ENCODE results near the gene RNASEH2B.

RNASEH2B gene

DNA sequence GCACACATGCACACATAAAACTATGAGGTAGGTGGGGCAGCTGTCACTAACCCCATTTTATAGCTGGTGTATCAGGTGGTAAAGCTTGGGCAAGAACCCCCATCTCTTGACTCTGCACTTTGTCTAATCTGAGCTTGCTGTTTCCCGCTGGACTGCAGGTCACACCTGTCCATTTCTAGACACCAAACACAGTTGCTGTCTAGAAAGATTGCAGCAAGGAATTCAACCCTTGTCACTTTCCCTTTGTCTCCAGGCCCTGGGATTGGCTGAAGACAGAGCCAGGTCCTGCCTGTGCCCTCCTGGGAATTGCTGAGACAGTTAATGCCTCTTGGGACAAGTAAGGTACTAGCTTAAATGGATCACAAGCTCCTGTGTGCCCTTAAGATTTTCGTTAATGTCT is 83.8 kb downstream of the RNASEH2B start:
- H4K8ac ChIP-seq (ENCODE audit: low read depth, low read length), result no peak overlapping the region
- H3K4me3 ChIP-seq (ENCODE audit: low read length), result no peak overlapping the region
- H2BK5ac ChIP-seq (ENCODE audit: low read length), result no peak overlapping the region
- H3K27me3 ChIP-seq (ENCODE audit: insufficient read depth, low read length, poor library complexity), result no peaks in the 10 kb centered on the region
- no peak for DNase-seq
- H2BK15ac ChIP-seq (replicated peaks; ENCODE audit: low read depth), result no peak overlapping the region
- H2BK120ac ChIP-seq (ENCODE audit: low read depth, low read length), result no peak overlapping the region
- no peaks in the 10 kb centered on the region for H3K36me3 ChIP-seq (ENCODE audit: control insufficient read depth, insufficient read depth, low read length)
- H3K18ac ChIP-seq (ENCODE audit: low read length), result no peak overlapping the region
- no peaks in the 10 kb centered on the region for H3K79me2 ChIP-seq (ENCODE audit: control insufficient read depth, insufficient read depth, low read length)
- peaks cover 6% of the 10 kb centered on the region for H3K4me1 ChIP-seq (ENCODE audit: control insufficient read depth, low read depth, low read length)
- H2AK5ac ChIP-seq (ENCODE audit: low read length), result no peak overlapping the region
- H3K23ac ChIP-seq (ENCODE audit: low read length), result no peak overlapping the region
- WGBS (ENCODE audit: extremely low coverage, insufficient coverage, low lambda C conversion rate), result no CpG with 5 or more reads among the region's 2 CpGs
- no peak overlapping the region for H3K56ac ChIP-seq (ENCODE audit: low read length)
- H3K4ac ChIP-seq (ENCODE audit: low read depth, low read length), result no peak overlapping the region
- no peak overlapping the region for H3K27ac ChIP-seq (ENCODE audit: low read depth, low read length)
- H3K4me2 ChIP-seq (ENCODE audit: low read length), result no peak overlapping the region
- H4K5ac ChIP-seq (ENCODE audit: low read length), result no peak overlapping the region
- H3K9ac ChIP-seq (ENCODE audit: low read length), result no peak overlapping the region
- H3K79me1 ChIP-seq (ENCODE audit: low read length), result no peaks in the 10 kb centered on the region

DNA sequence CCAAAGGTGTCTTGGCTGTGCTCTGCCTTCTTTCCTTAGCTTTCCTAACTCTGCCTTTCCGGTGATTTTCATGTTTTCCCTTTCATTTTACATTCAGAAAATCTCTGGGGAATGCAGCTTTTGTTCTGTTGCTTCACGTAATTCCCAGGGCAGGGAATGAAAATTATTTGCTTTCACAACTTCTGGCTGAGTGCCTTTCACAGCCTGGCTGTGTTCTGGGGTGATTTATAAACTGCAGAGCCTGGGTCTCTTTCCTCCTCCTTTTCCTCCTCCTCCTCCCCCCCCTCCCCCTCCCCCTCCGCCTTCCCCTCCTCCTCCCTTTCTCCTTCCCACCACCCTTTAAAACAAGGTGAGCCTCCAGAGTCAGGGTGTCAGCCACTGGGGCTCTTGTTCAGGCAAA is 84.3 kb downstream of the RNASEH2B start:
- no peak overlapping the region for H4K5ac ChIP-seq (ENCODE audit: low read length)
- no peak overlapping the region for H3K4me3 ChIP-seq (ENCODE audit: low read length)
- peaks cover 6% of the 10 kb centered on the region for H3K4me1 ChIP-seq (ENCODE audit: control insufficient read depth, low read depth, low read length)
- no peaks in the 10 kb centered on the region for H3K36me3 ChIP-seq (ENCODE audit: control insufficient read depth, insufficient read depth, low read length)
- no peak overlapping the region for H3K18ac ChIP-seq (ENCODE audit: low read length)
- no peaks in the 10 kb centered on the region for H3K79me1 ChIP-seq (ENCODE audit: low read length)
- no peak overlapping the region for H4K8ac ChIP-seq (ENCODE audit: low read depth, low read length)
- no peak overlapping the region for H3K4ac ChIP-seq (ENCODE audit: low read depth, low read length)
- H3K4me2 ChIP-seq (ENCODE audit: low read length), result no peak overlapping the region
- H2BK120ac ChIP-seq (ENCODE audit: low read depth, low read length), result no peak overlapping the region
- no peak overlapping the region for H2BK15ac ChIP-seq (replicated peaks; ENCODE audit: low read depth)
- DNase-seq, result no peak
- H2AK5ac ChIP-seq (ENCODE audit: low read length), result no peak overlapping the region
- H3K56ac ChIP-seq (ENCODE audit: low read length), result no peak overlapping the region
- H2BK5ac ChIP-seq (ENCODE audit: low read length), result no peak overlapping the region
- WGBS (ENCODE audit: extremely low coverage, insufficient coverage, low lambda C conversion rate), result no CpG with 5 or more reads among the region's 3 CpGs
- H3K27ac ChIP-seq (ENCODE audit: low read depth, low read length), result no peak overlapping the region
- H3K23ac ChIP-seq (ENCODE audit: low read length), result no peak overlapping the region
- no peak overlapping the region for H3K9ac ChIP-seq (ENCODE audit: low read length)
- no peaks in the 10 kb centered on the region for H3K79me2 ChIP-seq (ENCODE audit: control insufficient read depth, insufficient read depth, low read length)
- no peaks in the 10 kb centered on the region for H3K27me3 ChIP-seq (ENCODE audit: insufficient read depth, low read length, poor library complexity)

DNA sequence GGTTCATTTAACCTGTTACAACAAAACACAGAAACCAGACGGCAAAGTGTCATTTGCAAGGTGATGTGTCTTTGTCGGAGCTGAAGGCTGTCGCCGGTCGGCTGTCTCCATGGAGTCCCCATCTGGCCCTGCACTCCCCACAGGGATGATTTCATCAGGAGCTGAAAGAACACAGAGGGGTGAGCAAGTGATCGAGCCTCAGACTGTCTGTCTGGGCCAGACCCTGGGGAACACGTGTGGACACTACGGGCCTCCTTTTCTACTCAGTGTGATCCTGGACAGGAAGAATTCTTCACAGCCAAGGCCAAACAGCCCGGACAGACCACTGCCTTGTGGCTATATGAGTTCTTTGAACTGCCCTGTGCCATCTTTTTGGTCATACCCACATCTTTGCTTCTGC is 85.1 kb downstream of the RNASEH2B start:
- H3K79me1 ChIP-seq (ENCODE audit: low read length), result no peaks in the 10 kb centered on the region
- no peaks in the 10 kb centered on the region for H3K79me2 ChIP-seq (ENCODE audit: control insufficient read depth, insufficient read depth, low read length)
- no peak for DNase-seq
- H3K27me3 ChIP-seq (ENCODE audit: insufficient read depth, low read length, poor library complexity), result no peaks in the 10 kb centered on the region
- no peak overlapping the region for H2AK5ac ChIP-seq (ENCODE audit: low read length)
- H3K4me2 ChIP-seq (ENCODE audit: low read length), result no peak overlapping the region
- peaks cover 6% of the 10 kb centered on the region for H3K4me1 ChIP-seq (ENCODE audit: control insufficient read depth, low read depth, low read length)
- no peak overlapping the region for H2BK5ac ChIP-seq (ENCODE audit: low read length)
- no peaks in the 10 kb centered on the region for H3K36me3 ChIP-seq (ENCODE audit: control insufficient read depth, insufficient read depth, low read length)
- H3K4ac ChIP-seq (ENCODE audit: low read depth, low read length), result no peak overlapping the region
- no peak overlapping the region for H3K27ac ChIP-seq (ENCODE audit: low read depth, low read length)
- no peak overlapping the region for H3K18ac ChIP-seq (ENCODE audit: low read length)
- no peak overlapping the region for H4K8ac ChIP-seq (ENCODE audit: low read depth, low read length)
- no peak overlapping the region for H3K9ac ChIP-seq (ENCODE audit: low read length)
- H2BK15ac ChIP-seq (replicated peaks; ENCODE audit: low read depth), result no peak overlapping the region
- WGBS (ENCODE audit: extremely low coverage, insufficient coverage, low lambda C conversion rate), result no CpG with 5 or more reads among the region's 9 CpGs
- H3K4me3 ChIP-seq (ENCODE audit: low read length), result no peak overlapping the region
- no peak overlapping the region for H3K56ac ChIP-seq (ENCODE audit: low read length)
- H3K23ac ChIP-seq (ENCODE audit: low read length), result no peak overlapping the region
- H4K5ac ChIP-seq (ENCODE audit: low read length), result no peak overlapping the region
- no peak overlapping the region for H2BK120ac ChIP-seq (ENCODE audit: low read depth, low read length)

DNA sequence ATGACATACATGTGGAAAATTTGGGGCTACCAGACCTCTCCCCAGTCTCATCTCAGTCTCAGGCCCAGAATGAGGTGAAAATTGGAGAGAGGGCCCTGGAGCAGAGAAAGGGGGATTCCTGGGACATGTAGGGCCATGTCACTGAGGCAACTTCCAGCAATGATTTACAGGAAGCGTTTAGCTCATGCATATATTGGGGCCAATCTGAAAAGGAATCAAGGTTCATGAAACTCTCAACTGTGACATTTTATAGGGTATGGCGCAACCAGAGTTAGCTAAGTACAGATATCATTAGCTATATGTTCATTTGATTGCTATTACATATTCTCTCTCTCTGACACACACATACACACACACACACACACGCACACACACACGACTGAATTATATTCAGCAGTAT is 86.3 kb downstream of the RNASEH2B start:
- no peak overlapping the region for H3K23ac ChIP-seq (ENCODE audit: low read length)

DNA sequence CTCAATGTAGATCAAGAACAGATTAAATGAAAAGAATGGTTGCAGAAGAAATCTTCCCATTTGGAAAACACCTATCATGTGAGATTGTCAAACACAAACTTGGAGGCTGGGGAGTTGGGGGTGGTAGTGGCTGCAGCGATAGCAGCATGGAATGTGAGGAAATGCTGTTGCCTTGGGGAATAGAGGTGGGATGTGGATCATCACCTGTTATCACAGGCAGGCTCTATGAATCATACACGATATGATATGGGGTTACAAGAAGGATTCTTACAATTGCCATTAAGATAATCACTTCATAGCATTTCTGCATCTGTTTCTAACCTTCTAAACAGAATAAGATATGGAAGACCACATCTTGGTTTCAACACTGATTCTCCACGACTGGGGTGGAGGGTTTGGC is 88.7 kb downstream of the RNASEH2B start:
- no peak overlapping the region for H3K27ac ChIP-seq (ENCODE audit: low read depth, low read length)
- H3K23ac ChIP-seq (ENCODE audit: low read length), result no peak overlapping the region
- no peak overlapping the region for H3K4me3 ChIP-seq (ENCODE audit: low read length)
- no peak overlapping the region for H3K4ac ChIP-seq (ENCODE audit: low read depth, low read length)
- peak; percentile 28 for DNase-seq
- H4K5ac ChIP-seq (ENCODE audit: low read length), result no peak overlapping the region
- no peak overlapping the region for H3K56ac ChIP-seq (ENCODE audit: low read length)
- H3K18ac ChIP-seq (ENCODE audit: low read length), result no peak overlapping the region
- no peaks in the 10 kb centered on the region for H3K79me2 ChIP-seq (ENCODE audit: control insufficient read depth, insufficient read depth, low read length)
- no peaks in the 10 kb centered on the region for H3K27me3 ChIP-seq (ENCODE audit: insufficient read depth, low read length, poor library complexity)
- H2AK5ac ChIP-seq (ENCODE audit: low read length), result no peak overlapping the region
- H2BK15ac ChIP-seq (replicated peaks; ENCODE audit: low read depth), result no peak overlapping the region
- H3K36me3 ChIP-seq (ENCODE audit: control insufficient read depth, insufficient read depth, low read length), result no peaks in the 10 kb centered on the region
- no peak overlapping the region for H3K4me2 ChIP-seq (ENCODE audit: low read length)
- H2BK5ac ChIP-seq (ENCODE audit: low read length), result no peak overlapping the region
- WGBS (ENCODE audit: extremely low coverage, insufficient coverage, low lambda C conversion rate), result no CpG with 5 or more reads among the region's 3 CpGs
- H3K4me1 ChIP-seq (ENCODE audit: control insufficient read depth, low read depth, low read length), result no peaks in the 10 kb centered on the region
- no peak overlapping the region for H2BK120ac ChIP-seq (ENCODE audit: low read depth, low read length)
- H3K79me1 ChIP-seq (ENCODE audit: low read length), result no peaks in the 10 kb centered on the region
- H4K8ac ChIP-seq (ENCODE audit: low read depth, low read length), result no peak overlapping the region
- H3K9ac ChIP-seq (ENCODE audit: low read length), result no peak overlapping the region

More for the DNA sequence above, 86.3 kb downstream of the RNASEH2B start:
- peak overlapping the region; percentile 23 for H4K5ac ChIP-seq (ENCODE audit: low read length)
- no peak overlapping the region for H2BK5ac ChIP-seq (ENCODE audit: low read length)
- H2AK5ac ChIP-seq (ENCODE audit: low read length), result no peak overlapping the region
- H3K79me2 ChIP-seq (ENCODE audit: control insufficient read depth, insufficient read depth, low read length), result no peaks in the 10 kb centered on the region
- no peak overlapping the region for H3K18ac ChIP-seq (ENCODE audit: low read length)
- DNase-seq, result no peak
- H3K36me3 ChIP-seq (ENCODE audit: control insufficient read depth, insufficient read depth, low read length), result no peaks in the 10 kb centered on the region
- no peak overlapping the region for H3K4me2 ChIP-seq (ENCODE audit: low read length)
- no peak overlapping the region for H3K4ac ChIP-seq (ENCODE audit: low read depth, low read length)
- no peak overlapping the region for H3K9ac ChIP-seq (ENCODE audit: low read length)
- no peak overlapping the region for H2BK120ac ChIP-seq (ENCODE audit: low read depth, low read length)
- no peaks in the 10 kb centered on the region for H3K27me3 ChIP-seq (ENCODE audit: insufficient read depth, low read length, poor library complexity)
- H3K4me1 ChIP-seq (ENCODE audit: control insufficient read depth, low read depth, low read length), result no peaks in the 10 kb centered on the region
- H4K8ac ChIP-seq (ENCODE audit: low read depth, low read length), result no peak overlapping the region
- H3K4me3 ChIP-seq (ENCODE audit: low read length), result no peak overlapping the region
- no peak overlapping the region for H3K27ac ChIP-seq (ENCODE audit: low read depth, low read length)
- no peak overlapping the region for H2BK15ac ChIP-seq (replicated peaks; ENCODE audit: low read depth)
- H3K79me1 ChIP-seq (ENCODE audit: low read length), result no peaks in the 10 kb centered on the region
- no CpG with 5 or more reads among the region's 4 CpGs for WGBS (ENCODE audit: extremely low coverage, insufficient coverage, low lambda C conversion rate)
- no peak overlapping the region for H3K56ac ChIP-seq (ENCODE audit: low read length)

DNA sequence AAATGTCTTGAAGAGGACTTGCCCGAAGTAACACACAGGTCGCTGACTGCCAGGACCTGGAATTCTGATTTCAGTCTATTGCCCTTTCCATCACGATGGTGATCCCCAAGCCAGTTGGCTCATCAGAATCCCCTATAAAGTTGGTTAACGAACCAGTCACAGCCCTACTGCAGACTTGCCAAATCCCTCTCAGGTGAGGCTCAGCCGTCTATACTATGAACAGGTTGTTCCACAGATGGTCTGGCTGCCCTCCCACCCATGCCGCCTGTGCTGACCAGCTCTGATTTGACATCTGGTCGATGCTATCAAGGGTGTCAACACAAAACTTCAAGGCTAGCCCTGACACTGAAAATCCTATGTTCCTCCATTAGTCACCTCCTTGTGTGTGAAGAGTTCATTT is 90.0 kb downstream of the RNASEH2B start:
- Histone ChIP-seq H3K56ac (ENCODE audit: low read length) (no peak overlapping the region), H3K4ac (ENCODE audit: low read depth, low read length) (no peak overlapping the region), H2BK120ac (ENCODE audit: low read depth, low read length) (no peak overlapping the region), H3K4me1 (ENCODE audit: control insufficient read depth, low read depth, low read length) (no peaks in the 10 kb centered on the region), H4K5ac (ENCODE audit: low read length) (no peak overlapping the region), H3K23ac (ENCODE audit: low read length) (no peak overlapping the region), H3K27ac (ENCODE audit: low read depth, low read length) (no peak overlapping the region), H3K79me2 (ENCODE audit: control insufficient read depth, insufficient read depth, low read length) (no peaks in the 10 kb centered on the region), H3K4me3 (ENCODE audit: low read length) (no peak overlapping the region), H3K4me2 (ENCODE audit: low read length) (no peak overlapping the region), H3K9ac (ENCODE audit: low read length) (no peak overlapping the region), H2BK5ac (ENCODE audit: low read length) (no peak overlapping the region), H4K8ac (ENCODE audit: low read depth, low read length) (no peak overlapping the region), H2BK15ac (replicated peaks; ENCODE audit: low read depth) (no peak overlapping the region), H2AK5ac (ENCODE audit: low read length) (no peak overlapping the region), H3K36me3 (ENCODE audit: control insufficient read depth, insufficient read depth, low read length) (no peaks in the 10 kb centered on the region), H3K27me3 (ENCODE audit: insufficient read depth, low read length, poor library complexity) (no peaks in the 10 kb centered on the region), H3K79me1 (ENCODE audit: low read length) (no peaks in the 10 kb centered on the region), H3K18ac (ENCODE audit: low read length) (no peak overlapping the region)
- no CpG with 5 or more reads among the region's 7 CpGs for WGBS (ENCODE audit: extremely low coverage, insufficient coverage, low lambda C conversion rate)
- DNase-seq, result no peak
